ENCODE measurements around the gene OPN4. TPM values are rescaled to one million over a fixed set of nuclear protein-coding genes. Genes with fewer than 3 reads are reported as not detected.

OPN4 gene
- total RNA-seq, 2 donors from 2014 or later = not detected

- 92 to 100% methylated on average over 5 to 8 of the region's 8 CpGs for WGBS, 2 experiments (ENCODE audit: insufficient coverage in 1 of 2, insufficient read length in 1 of 2)
- H3K4me3 ChIP-seq (ENCODE audit: low read length) = no peak overlapping the region
- no peaks in the 10 kb centered on the region for H3K27me3 ChIP-seq (ENCODE audit: control insufficient read depth, insufficient read depth, low read length, poor library complexity, severe bottlenecking)
- H3K36me3 ChIP-seq (ENCODE audit: control insufficient read depth, insufficient read depth, low read length) = no peaks in the 10 kb centered on the region
- Mint-ChIP-seq H3K4me3 (no peak overlapping the region), H3K27me3 (ENCODE audit: insufficient read depth) (peaks cover 2% of the 10 kb centered on the region), H3K36me3 (ENCODE audit: low read depth) (no peaks in the 10 kb centered on the region), H3K9me3 (no peaks in the 10 kb centered on the region), H3K27ac (no peak overlapping the region), H3K4me1 (peaks cover 8% of the 10 kb centered on the region)
- peak; percentile 58 for DNase-seq
- H3K9ac ChIP-seq (ENCODE audit: extremely low read depth, low read length, poor library complexity, severe bottlenecking) = no peak overlapping the region
- TF ChIP-seq CTCF (conservative IDR thresholded peaks at IDR 0.05) = no peak
- no peaks in the 10 kb centered on the region for H3K9me3 ChIP-seq (ENCODE audit: control insufficient read depth, low read length)
- H3K4me1 ChIP-seq (ENCODE audit: control insufficient read depth, insufficient read depth, low read length) = no peaks in the 10 kb centered on the region
- H3K27ac ChIP-seq (ENCODE audit: low read depth, low read length) = no peak overlapping the region
Observed at GRCh38 chr10:86651021-86651471, 3.3 kb upstream of the OPN4 start.

- Mint-ChIP-seq H3K36me3 (ENCODE audit: low read depth) (no peaks in the 10 kb centered on the region), H3K4me3 (no peak overlapping the region), H3K9me3 (no peaks in the 10 kb centered on the region), H3K4me1 (peaks cover 8% of the 10 kb centered on the region), H3K27ac (no peak overlapping the region), H3K27me3 (ENCODE audit: insufficient read depth) (peaks cover 2% of the 10 kb centered on the region)
- WGBS, 2 experiments (ENCODE audit: insufficient coverage in 1 of 2, insufficient read length in 1 of 2) = 89 to 97% methylated on average over 7 to 16 of the region's 16 CpGs
- TF ChIP-seq CTCF (conservative IDR thresholded peaks at IDR 0.05) = no peak
- Histone ChIP-seq H3K27me3 (ENCODE audit: control insufficient read depth, insufficient read depth, low read length, poor library complexity, severe bottlenecking) (no peaks in the 10 kb centered on the region), H3K27ac (ENCODE audit: low read depth, low read length) (no peak overlapping the region), H3K4me3 (ENCODE audit: low read length) (no peak overlapping the region), H3K4me1 (ENCODE audit: control insufficient read depth, insufficient read depth, low read length) (no peaks in the 10 kb centered on the region), H3K9me3 (ENCODE audit: control insufficient read depth, low read length) (no peaks in the 10 kb centered on the region), H3K9ac (ENCODE audit: extremely low read depth, low read length, poor library complexity, severe bottlenecking) (no peak overlapping the region), H3K36me3 (ENCODE audit: control insufficient read depth, insufficient read depth, low read length) (no peaks in the 10 kb centered on the region)
- DNase-seq = peak; percentile 42
Observed at GRCh38 chr10:86651631-86652331, 2.6 kb upstream of the OPN4 start.

GRCh38 chr10:86652361-86653202 lies 1.8 kb upstream of the OPN4 start:
- no peak for TF ChIP-seq CTCF (conservative IDR thresholded peaks at IDR 0.05)

More at GRCh38 chr10:86652361-86653202, 1.8 kb upstream of the OPN4 start:
- H3K36me3 ChIP-seq (ENCODE audit: control insufficient read depth, insufficient read depth, low read length) = no peaks in the 10 kb centered on the region
- no peak overlapping the region for H3K9ac ChIP-seq (ENCODE audit: extremely low read depth, low read length, poor library complexity, severe bottlenecking)
- no peak overlapping the region for H3K4me3 ChIP-seq (ENCODE audit: low read length)
- Mint-ChIP-seq H3K36me3 (ENCODE audit: low read depth) (no peaks in the 10 kb centered on the region), H3K27ac (no peak overlapping the region), H3K9me3 (no peaks in the 10 kb centered on the region), H3K27me3 (ENCODE audit: insufficient read depth) (peaks cover 2% of the 10 kb centered on the region), H3K4me3 (no peak overlapping the region), H3K4me1 (peaks cover 8% of the 10 kb centered on the region)
- H3K27me3 ChIP-seq (ENCODE audit: control insufficient read depth, insufficient read depth, low read length, poor library complexity, severe bottlenecking) = no peaks in the 10 kb centered on the region
- peak; percentile 57 for DNase-seq
- 76 to 86% methylated on average over 7 to 14 of the region's 14 CpGs for WGBS, 2 experiments (ENCODE audit: insufficient coverage in 1 of 2, insufficient read length in 1 of 2)
- H3K4me1 ChIP-seq (ENCODE audit: control insufficient read depth, insufficient read depth, low read length) = no peaks in the 10 kb centered on the region
- H3K9me3 ChIP-seq (ENCODE audit: control insufficient read depth, low read length) = no peaks in the 10 kb centered on the region
- no peak overlapping the region for H3K27ac ChIP-seq (ENCODE audit: low read depth, low read length)
